CD8-positive, alpha-beta memory T cell (primary cell): ENCODE results near the gene ABLIM3. TPM values are rescaled to one million over a fixed set of nuclear protein-coding genes. Genes with fewer than 3 reads are reported as not detected.
A peak's percentile ranks its signal among the peaks of the same experiment; 100 is the strongest.

Experiments
- CTCF ChIA-PET: fragments of 350-600 bp; sonication (Branson Sonifier 250); formaldehyde crosslinking; loops from one replicate; lab custom pipeline; 2021; ENCODE audit warnings: antibody characterized with exemption; lab: Charles Lee
- POLR2A ChIA-PET: fragments of 350-600 bp; sonication (Branson Sonifier 250); formaldehyde crosslinking; loops from one replicate; lab custom pipeline; 2021; ENCODE audit warnings: antibody characterized with exemption; lab: Charles Lee
- DNase-seq, 5 donors: peaks; one replicate each; pipeline versions ENCODE4 v3.0.0 to v3.0.0-alpha.2; 2020 to 2022; ENCODE audit warnings: mixed read lengths in 1 of 5
- H3K27ac ChIP-seq: one replicate; pipeline ENCODE4 v1.7.0; 2013; ENCODE audit warnings: low read depth, mild to moderate bottlenecking, low read length, moderate library complexity
- H3K27me3 ChIP-seq: 2 replicates; pipeline ENCODE4 v1.7.0; 2013; ENCODE audit warnings: low read length, mild to moderate bottlenecking; ENCODE audit not compliant: insufficient read depth, poor library complexity, severe bottlenecking
- H3K36me3 ChIP-seq: 2 replicates; pipeline ENCODE4 v1.7.0; 2013; ENCODE audit warnings: mild to moderate bottlenecking, low read length, moderate library complexity; ENCODE audit not compliant: insufficient read depth
- H3K4me1 ChIP-seq: 2 replicates; pipeline ENCODE4 v1.7.0; 2013; ENCODE audit warnings: mild to moderate bottlenecking, low read length, moderate library complexity; ENCODE audit not compliant: insufficient read depth
- H3K4me3 ChIP-seq: 2 replicates; pipeline ENCODE4 v1.7.0; 2013; ENCODE audit warnings: mild to moderate bottlenecking, low read length
- H3K9me3 ChIP-seq: 2 replicates; pipeline ENCODE4 v1.7.0; 2013; ENCODE audit warnings: mild to moderate bottlenecking, low read length
- H3K27ac Mint-ChIP-seq, 8 donors: one replicate each; pipeline ENCODE4 v1.8.0; 2020 to 2021; ENCODE audit warnings: mixed read lengths in 8 of 8, mild to moderate bottlenecking in 6 of 8, inconsistent platforms in 3 of 8, moderate library complexity in 3 of 8
- H3K27me3 Mint-ChIP-seq, 2 donors: one replicate each; pipeline ENCODE4 v1.8.0; 2020 to 2021; ENCODE audit warnings: mixed read lengths in 2 of 2, mild to moderate bottlenecking in 1 of 2, moderate library complexity in 1 of 2
- H3K36me3 Mint-ChIP-seq, 3 donors: one replicate each; pipeline ENCODE4 v1.8.0; 2020 to 2021; ENCODE audit warnings: mixed read lengths in 3 of 3, inconsistent platforms in 1 of 3, mild to moderate bottlenecking in 1 of 3
- H3K4me1 Mint-ChIP-seq, 3 donors: one replicate each; pipeline ENCODE4 v1.8.0; 2020 to 2021; ENCODE audit warnings: mixed read lengths in 3 of 3, inconsistent platforms in 1 of 3, mild to moderate bottlenecking in 1 of 3
- H3K4me3 Mint-ChIP-seq, 7 donors: one replicate each; pipeline ENCODE4 v1.8.0; 2020 to 2021; ENCODE audit warnings: mixed read lengths in 7 of 7, mild to moderate bottlenecking in 6 of 7, moderate library complexity in 4 of 7, inconsistent platforms in 2 of 7
- H3K9me3 Mint-ChIP-seq, 5 donors: one replicate each; pipeline ENCODE4 v1.8.0; 2020 to 2022; ENCODE audit warnings: mixed read lengths in 5 of 5, mild to moderate bottlenecking in 3 of 5, moderate library complexity in 2 of 5, inconsistent platforms in 1 of 5
- polyA plus RNA-seq: library from polyadenylated mRNA; unstranded; fragments of 300-500 nt; fragmentation: Illumina TruSeq; gene quantifications from one replicate; pipeline ENCODE4 v1.2.3, GENCODE V29; 2021
- total RNA-seq, 2 experiments: library from RNA; stranded (reverse); gene quantifications; one replicate each; pipeline ENCODE4 v1.2.3, GENCODE V29; 2021

The ABLIM3 gene
- total and polyA plus RNA-seq, 3 experiments from 2014 or later, result 0.09 TPM; not detected in 2

DNA sequence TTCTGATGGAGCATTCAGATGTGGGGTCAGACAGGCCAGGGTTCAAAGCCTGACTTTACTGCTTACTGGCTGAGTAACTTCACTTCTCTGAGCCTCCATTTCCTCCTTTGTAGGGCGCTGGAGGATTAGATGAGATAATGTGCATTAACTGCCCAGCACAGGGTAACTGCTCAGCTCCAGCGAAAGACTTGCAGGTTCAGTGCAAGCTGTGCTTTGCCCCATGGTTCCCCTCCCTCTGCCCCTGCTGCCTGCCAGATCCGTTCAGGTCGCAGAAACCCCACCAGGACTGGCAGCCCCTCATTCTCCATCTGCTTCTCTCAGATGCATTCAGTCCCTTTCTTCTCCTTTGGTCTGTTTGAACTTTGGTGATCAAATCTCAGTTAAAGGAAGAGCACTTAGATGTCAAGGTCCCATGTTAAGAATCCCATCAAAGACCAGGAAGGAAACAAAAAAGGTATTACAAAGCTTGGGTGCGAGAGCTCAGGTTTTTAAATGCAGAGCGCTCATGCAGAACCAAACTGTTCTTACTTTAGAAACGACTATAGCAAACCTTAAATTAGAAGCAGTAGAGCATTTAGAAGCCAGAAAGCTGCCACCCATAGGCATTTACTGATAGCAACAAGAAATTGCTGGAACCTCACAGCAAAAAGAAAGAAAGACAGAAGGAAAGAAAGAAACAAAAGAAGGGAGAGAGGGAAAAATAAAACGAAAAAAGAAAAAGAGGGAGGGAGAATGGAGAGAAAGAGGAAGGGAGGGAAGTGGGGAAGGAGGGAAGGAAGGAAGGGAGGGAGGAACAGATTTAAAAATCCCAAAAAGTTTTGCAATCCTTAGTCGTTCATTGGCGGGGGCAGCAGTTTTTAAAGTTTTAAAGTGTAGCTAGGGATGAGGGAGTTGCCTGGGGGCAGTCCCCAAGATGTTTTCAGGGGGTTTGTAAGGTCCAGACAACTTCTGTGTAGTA, 153.9 kb downstream of the ABLIM3 start:
- Mint-ChIP-seq H3K36me3 (no peaks in the 10 kb centered on the region), H3K4me3 (peak overlapping the region in 2 of 7 donors; percentile 34 to 37), H3K4me1 (peaks cover 0 to 7% (median 5%) of the 10 kb centered on the region in 3 donors), H3K27me3 (peaks cover 12 to 38% of the 10 kb centered on the region in 2 donors), H3K27ac (peak overlapping the region in 1 of 8 donors; percentile 17), H3K9me3 (no peaks in the 10 kb centered on the region)
- H3K27ac ChIP-seq, result no peak overlapping the region
- H3K27me3 ChIP-seq, result no peaks in the 10 kb centered on the region
- H3K4me3 ChIP-seq, result no peak overlapping the region
- POLR2A ChIA-PET, result no interaction called here
- peaks cover 44% of the 10 kb centered on the region for H3K4me1 ChIP-seq
- peak in 1 of 5 donors; percentile 27 for DNase-seq
- no peaks in the 10 kb centered on the region for H3K9me3 ChIP-seq
- H3K36me3 ChIP-seq, result no peaks in the 10 kb centered on the region
- CTCF ChIA-PET, result no interaction called here

DNA sequence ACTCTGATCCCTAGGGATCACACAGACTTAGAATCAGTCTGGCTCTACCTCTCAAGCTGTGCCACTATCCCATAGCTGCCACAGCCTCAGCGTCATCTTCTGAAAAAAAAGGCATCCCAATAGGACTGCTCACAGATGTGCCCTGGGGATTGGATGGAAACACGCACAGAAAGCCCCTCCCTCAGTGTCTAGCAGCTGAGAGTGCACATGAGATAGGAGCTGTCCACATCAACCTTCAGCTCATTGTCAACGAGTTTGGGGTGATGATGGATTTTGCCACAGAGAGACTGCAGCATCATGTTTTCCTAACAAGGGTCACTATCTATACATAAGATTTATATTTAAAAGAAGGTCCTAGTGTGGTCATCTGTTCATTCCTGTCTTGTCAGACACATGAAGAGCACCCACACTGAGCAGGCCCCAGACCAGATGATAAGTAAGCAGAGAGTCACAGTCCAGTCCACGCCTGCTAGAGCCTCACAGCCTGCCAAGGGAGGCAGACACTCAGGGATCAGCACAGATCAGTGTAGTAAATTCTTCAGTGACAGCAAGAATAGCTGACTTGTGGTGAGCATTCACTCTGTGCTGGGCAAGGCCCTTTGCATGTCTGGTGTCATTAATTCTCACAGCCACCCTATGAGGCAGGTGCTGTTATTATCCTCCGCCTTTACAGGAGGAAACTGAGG, 156.2 kb downstream of the ABLIM3 start:
- peaks cover 14 to 32% of the 10 kb centered on the region in 2 donors for H3K27me3 Mint-ChIP-seq
- H3K27me3 ChIP-seq, result no peaks in the 10 kb centered on the region
- no peak overlapping the region for H3K27ac ChIP-seq
- H3K36me3 ChIP-seq, result no peaks in the 10 kb centered on the region
- no peak for DNase-seq
- no peaks in the 10 kb centered on the region for H3K9me3 Mint-ChIP-seq
- H3K4me1 ChIP-seq, result peaks cover 44% of the 10 kb centered on the region
- no peak overlapping the region for H3K27ac Mint-ChIP-seq
- POLR2A ChIA-PET, result no interaction called here
- no peak overlapping the region for H3K4me3 ChIP-seq
- no peaks in the 10 kb centered on the region for H3K9me3 ChIP-seq
- H3K4me3 Mint-ChIP-seq, result no peak overlapping the region
- H3K4me1 Mint-ChIP-seq, result peaks cover 0 to 7% (median 5%) of the 10 kb centered on the region in 3 donors
- CTCF ChIA-PET, result no interaction called here
- H3K36me3 Mint-ChIP-seq, result no peaks in the 10 kb centered on the region

DNA sequence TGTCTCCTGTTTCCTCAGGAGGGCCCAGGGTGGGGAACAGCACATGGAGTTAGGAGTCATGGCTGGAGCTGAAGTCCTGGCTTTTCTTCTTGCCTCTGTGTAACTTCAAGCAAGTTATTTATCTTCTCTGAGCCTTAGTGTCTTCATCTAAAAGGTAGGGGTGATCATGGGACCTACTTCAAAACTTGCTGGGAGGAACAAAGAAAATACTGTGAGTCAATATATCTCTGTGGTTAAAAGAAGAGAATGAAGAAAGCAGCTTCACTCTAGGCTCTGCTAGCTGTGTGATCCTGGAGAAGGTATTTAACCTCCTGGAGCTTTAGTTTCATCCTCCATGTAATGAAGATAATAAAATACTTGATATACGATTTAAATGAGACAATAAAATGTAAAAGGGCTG, 156.9 kb downstream of the ABLIM3 start:
- H3K27ac ChIP-seq, result no peak overlapping the region
- no peak overlapping the region for H3K27ac Mint-ChIP-seq
- H3K4me1 ChIP-seq, result peaks cover 44% of the 10 kb centered on the region
- no peak overlapping the region for H3K4me3 ChIP-seq
- peak overlapping the region in 1 of 7 donors; percentile 2 for H3K4me3 Mint-ChIP-seq
- peak in 1 of 5 donors; percentile 31 for DNase-seq
- no peaks in the 10 kb centered on the region for H3K9me3 Mint-ChIP-seq
- H3K9me3 ChIP-seq, result no peaks in the 10 kb centered on the region
- no peaks in the 10 kb centered on the region for H3K36me3 Mint-ChIP-seq
- CTCF ChIA-PET, result interaction anchor here (0.8 kb wide), 1 partner anchor 19 kb away, joined by 3 read pairs; no protein-coding TSS in a partner anchor
- POLR2A ChIA-PET, result no interaction called here
- peaks cover 0 to 7% (median 5%) of the 10 kb centered on the region in 3 donors for H3K4me1 Mint-ChIP-seq
- H3K27me3 ChIP-seq, result no peaks in the 10 kb centered on the region
- peaks cover 14 to 32% of the 10 kb centered on the region in 2 donors for H3K27me3 Mint-ChIP-seq
- no peaks in the 10 kb centered on the region for H3K36me3 ChIP-seq

DNA sequence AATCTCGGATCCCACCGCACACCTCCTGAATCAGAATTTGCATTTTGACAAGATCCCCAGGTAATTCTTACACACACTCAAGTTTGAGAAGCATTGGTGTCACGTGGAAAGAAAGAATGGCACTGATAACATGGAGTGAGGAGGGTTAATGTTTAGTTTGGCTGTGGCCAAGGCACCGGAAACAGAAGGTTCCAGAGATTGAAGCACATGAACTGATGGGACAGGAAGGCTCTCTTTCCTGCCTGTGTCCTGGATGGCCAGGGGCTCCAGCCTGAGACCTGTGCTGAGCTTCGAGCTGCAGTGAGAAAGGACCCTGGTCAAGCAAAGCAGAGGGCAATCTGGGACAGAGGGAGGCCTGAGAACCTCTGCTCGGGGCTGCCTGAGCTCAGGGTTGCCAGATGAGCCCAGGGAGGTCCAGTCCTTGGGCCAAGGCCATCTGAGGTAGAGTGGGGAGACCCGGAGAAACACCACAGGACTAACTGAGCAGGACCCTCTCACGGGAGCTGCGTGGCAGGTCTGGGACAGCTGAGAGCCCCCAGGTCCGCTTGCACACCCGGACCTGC, 157.6 kb downstream of the ABLIM3 start:
- ChIA-PET POLR2A (no interaction called here), CTCF (interaction anchor here (0.8 to 1.8 kb wide), 3 partner anchors 18 to 158 kb away, joined by 3 to 5 read pairs (median 3); partner anchors contain the start of gene ABLIM3)
- DNase-seq, result no peak
- H3K4me3 ChIP-seq, result no peak overlapping the region
- no peaks in the 10 kb centered on the region for H3K9me3 ChIP-seq
- no peaks in the 10 kb centered on the region for H3K36me3 Mint-ChIP-seq
- H3K36me3 ChIP-seq, result no peaks in the 10 kb centered on the region
- no peak overlapping the region for H3K4me3 Mint-ChIP-seq
- H3K4me1 Mint-ChIP-seq, result peaks cover 0 to 7% (median 5%) of the 10 kb centered on the region in 3 donors
- H3K27ac Mint-ChIP-seq, result no peak overlapping the region
- H3K27ac ChIP-seq, result no peak overlapping the region
- H3K27me3 ChIP-seq, result no peaks in the 10 kb centered on the region
- no peaks in the 10 kb centered on the region for H3K9me3 Mint-ChIP-seq
- H3K4me1 ChIP-seq, result peaks cover 44% of the 10 kb centered on the region
- peaks cover 14 to 32% of the 10 kb centered on the region in 2 donors for H3K27me3 Mint-ChIP-seq

DNA sequence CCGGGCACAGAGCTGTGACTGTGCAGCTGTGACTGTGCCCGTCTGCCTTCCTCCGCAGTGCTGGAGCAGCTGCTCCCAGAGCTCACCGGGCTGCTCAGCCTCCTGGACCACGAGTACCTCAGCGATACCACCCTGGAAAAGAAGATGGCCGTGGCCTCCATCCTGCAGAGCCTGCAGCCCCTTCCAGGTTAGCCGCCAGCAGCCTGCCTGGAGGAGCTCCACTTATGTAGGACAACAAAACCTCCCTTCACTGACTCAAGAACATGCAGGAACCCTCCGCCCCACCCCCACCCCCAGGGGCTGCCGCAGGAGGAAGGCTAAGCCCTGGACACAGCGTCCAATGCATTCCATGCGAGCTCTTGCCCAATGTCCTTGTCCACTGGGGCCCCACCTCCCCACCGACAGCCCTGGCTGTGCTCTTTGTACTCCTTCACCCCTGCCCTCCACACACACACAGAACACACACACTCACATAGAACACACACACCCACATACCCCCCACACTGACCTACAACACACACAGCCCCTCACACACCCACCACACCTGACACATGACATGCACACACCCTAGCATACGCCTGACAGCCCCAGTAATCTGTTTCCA, 158.3 kb downstream of the ABLIM3 start:
- Histone ChIP-seq H3K27ac (no peak overlapping the region), H3K4me3 (no peak overlapping the region), H3K36me3 (no peaks in the 10 kb centered on the region), H3K4me1 (peaks cover 42% of the 10 kb centered on the region), H3K27me3 (no peaks in the 10 kb centered on the region), H3K9me3 (no peaks in the 10 kb centered on the region)
- ChIA-PET POLR2A (no interaction called here), CTCF (interaction anchor here (1.0 to 1.8 kb wide), 3 partner anchors 15 to 158 kb away, joined by 3 to 5 read pairs (median 3); partner anchors contain the start of gene ABLIM3)
- no peaks in the 10 kb centered on the region for H3K9me3 Mint-ChIP-seq
- no peak overlapping the region for H3K4me3 Mint-ChIP-seq
- no peaks in the 10 kb centered on the region for H3K36me3 Mint-ChIP-seq
- H3K4me1 Mint-ChIP-seq, result peaks cover 0 to 7% (median 5%) of the 10 kb centered on the region in 3 donors
- H3K27me3 Mint-ChIP-seq, result peaks cover 16 to 32% of the 10 kb centered on the region in 2 donors
- peak overlapping the region in 1 of 8 donors; percentile 39 for H3K27ac Mint-ChIP-seq
- DNase-seq, result no peak

DNA sequence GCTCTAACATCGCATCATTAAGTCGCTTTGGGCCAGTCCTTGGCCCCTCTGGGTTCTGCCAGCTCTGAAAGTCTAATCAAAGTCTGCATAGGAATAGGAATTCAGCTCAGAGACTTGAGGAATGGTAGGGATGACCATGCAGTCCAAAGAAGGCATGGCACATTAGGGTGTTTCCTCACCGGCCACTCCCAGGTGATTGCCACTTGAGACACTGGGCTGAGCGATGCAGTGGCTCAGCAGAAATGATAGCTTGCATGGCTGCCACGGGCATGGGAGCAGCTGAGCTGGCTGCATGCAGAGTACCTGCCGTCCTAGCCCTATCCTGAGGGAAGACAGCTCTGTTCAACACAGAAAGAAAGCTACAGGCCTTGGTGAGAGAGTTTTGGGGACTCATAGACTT, 159.1 kb downstream of the ABLIM3 start:
- peaks cover 12 to 30% of the 10 kb centered on the region in 2 donors for H3K27me3 Mint-ChIP-seq
- no peaks in the 10 kb centered on the region for H3K9me3 ChIP-seq
- no peaks in the 10 kb centered on the region for H3K36me3 Mint-ChIP-seq
- no peaks in the 10 kb centered on the region for H3K36me3 ChIP-seq
- no peak overlapping the region for H3K4me3 Mint-ChIP-seq
- peaks cover 0 to under 1% (median 0%) of the 10 kb centered on the region in 3 donors for H3K4me1 Mint-ChIP-seq
- no peak overlapping the region for H3K27ac Mint-ChIP-seq
- no peaks in the 10 kb centered on the region for H3K27me3 ChIP-seq
- H3K9me3 Mint-ChIP-seq, result no peaks in the 10 kb centered on the region
- H3K4me1 ChIP-seq, result peaks cover 33% of the 10 kb centered on the region
- no peak overlapping the region for H3K27ac ChIP-seq
- no peak overlapping the region for H3K4me3 ChIP-seq
- ChIA-PET CTCF (interaction anchor here (1.2 to 1.8 kb wide), 2 partner anchors 14 to 71 kb away, joined by 3 to 5 read pairs; no protein-coding TSS in a partner anchor), POLR2A (no interaction called here)
- DNase-seq, result no peak

DNA sequence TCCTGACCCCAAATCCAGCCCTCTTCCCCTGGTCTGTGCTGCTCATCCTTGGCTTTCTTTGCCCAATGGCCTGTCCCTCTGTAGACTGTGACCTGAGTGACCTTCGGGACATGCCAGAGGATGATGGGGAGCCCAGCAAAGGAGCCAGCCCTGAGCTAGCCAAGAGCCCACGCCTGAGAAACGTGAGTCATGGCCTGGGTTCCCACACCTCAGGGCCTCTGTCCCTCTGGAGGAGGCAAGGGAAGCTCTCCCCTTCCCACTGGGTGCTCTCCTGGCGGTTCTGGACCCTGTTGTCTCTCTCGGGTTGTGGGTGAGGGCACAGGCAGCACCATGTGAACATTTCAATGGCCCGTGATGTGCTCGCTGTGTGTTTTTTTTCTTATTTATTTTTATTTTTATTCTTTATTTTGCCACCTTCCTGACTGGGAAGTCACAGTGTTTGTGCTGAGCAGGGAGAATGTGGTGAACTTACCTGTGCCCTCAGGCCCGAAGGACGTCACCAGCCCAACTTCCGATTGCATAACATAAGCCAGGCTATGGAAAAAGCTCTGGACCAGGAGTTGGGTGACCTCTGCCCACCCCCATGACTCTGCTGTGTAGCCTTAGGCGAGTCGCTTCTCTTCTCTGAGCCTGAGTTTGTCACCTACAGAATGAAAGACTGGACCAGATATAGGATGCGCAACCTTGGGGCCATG, 159.9 kb downstream of the ABLIM3 start:
- Histone ChIP-seq H3K27me3 (no peaks in the 10 kb centered on the region), H3K27ac (no peak overlapping the region), H3K4me3 (no peak overlapping the region), H3K36me3 (no peaks in the 10 kb centered on the region), H3K4me1 (peaks cover 30% of the 10 kb centered on the region), H3K9me3 (no peaks in the 10 kb centered on the region)
- H3K27me3 Mint-ChIP-seq, result peaks cover 13 to 30% of the 10 kb centered on the region in 2 donors
- no peak overlapping the region for H3K4me3 Mint-ChIP-seq
- ChIA-PET CTCF (no interaction called here), POLR2A (no interaction called here)
- no peaks in the 10 kb centered on the region for H3K36me3 Mint-ChIP-seq
- H3K9me3 Mint-ChIP-seq, result no peaks in the 10 kb centered on the region
- no peak for DNase-seq
- peak overlapping the region in 1 of 8 donors; percentile 54 for H3K27ac Mint-ChIP-seq
- H3K4me1 Mint-ChIP-seq, result no peaks in the 10 kb centered on the region
